ENCODE measurements around the gene BABAM1.

DNA sequence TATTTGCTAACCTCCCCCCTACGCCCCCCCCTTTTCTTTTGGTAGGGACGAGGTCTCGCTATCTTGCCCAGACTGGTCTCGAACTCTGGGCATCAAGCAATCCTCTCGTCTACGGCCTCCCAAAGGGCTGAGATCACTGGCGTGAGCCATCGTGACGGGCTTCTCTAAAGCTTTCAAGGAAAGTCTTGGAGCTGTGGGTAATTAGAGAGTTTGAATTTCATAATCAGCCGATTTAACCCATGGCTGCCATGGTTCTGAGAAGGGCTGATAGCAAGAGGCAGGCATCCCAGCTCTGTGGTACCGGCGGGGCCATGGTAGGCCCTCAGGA, 36.7 kb downstream of the BABAM1 start:
- TF ChIP-seq, protein P1, sequence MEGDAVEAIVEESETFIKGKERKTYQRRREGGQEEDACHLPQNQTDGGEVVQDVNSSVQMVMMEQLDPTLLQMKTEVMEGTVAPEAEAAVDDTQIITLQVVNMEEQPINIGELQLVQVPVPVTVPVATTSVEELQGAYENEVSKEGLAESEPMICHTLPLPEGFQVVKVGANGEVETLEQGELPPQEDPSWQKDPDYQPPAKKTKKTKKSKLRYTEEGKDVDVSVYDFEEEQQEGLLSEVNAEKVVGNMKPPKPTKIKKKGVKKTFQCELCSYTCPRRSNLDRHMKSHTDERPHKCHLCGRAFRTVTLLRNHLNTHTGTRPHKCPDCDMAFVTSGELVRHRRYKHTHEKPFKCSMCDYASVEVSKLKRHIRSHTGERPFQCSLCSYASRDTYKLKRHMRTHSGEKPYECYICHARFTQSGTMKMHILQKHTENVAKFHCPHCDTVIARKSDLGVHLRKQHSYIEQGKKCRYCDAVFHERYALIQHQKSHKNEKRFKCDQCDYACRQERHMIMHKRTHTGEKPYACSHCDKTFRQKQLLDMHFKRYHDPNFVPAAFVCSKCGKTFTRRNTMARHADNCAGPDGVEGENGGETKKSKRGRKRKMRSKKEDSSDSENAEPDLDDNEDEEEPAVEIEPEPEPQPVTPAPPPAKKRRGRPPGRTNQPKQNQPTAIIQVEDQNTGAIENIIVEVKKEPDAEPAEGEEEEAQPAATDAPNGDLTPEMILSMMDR (conservative IDR thresholded peaks at IDR 0.05 in 1 of 2, IDR thresholded peaks at IDR 0.05 in 1 of 2; ENCODE audit: low read depth in 1 of 2, low read length in 2 of 2), result no peak
- TF ChIP-seq EZH2 (IDR thresholded peaks at IDR 0.05; ENCODE audit: low read length, missing control alignments), result no peak
